ENCODE data around the gene SEC14L3.

DNA sequence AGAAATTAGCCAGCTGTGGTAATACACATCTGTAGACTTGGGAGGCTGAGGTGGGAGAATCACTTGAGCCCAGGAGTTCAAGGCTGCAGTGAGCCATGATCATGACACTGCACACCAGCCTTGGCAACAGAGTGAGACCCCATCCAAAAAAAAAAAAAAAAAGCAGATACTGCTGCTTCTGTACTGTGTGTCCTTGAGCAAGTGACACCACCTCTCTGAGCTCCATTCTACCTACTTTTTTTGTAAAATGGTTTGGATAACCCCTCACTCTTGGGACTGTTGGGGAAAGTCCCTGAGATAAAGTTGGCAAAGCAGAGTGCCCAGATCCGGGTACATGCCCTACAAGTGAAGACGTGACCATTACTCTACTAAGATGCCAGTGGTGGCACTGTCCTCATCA, 2.7 kb downstream of the SEC14L3 start:
- TF ChIP-seq CTCF (IDR thresholded peaks at IDR 0.05) (no peak), POLR2A (IDR thresholded peaks at IDR 0.05) (no peak)
